HEK293 (cell line): Measurements from ENCODE around the gene BTBD7.

Source experiments
- CTCF ChIP-seq: fragments of 450-650 bp; formaldehyde crosslinking; IDR thresholded peaks from 2 replicates; pipeline ENCODE4 v1.5.1; 2016; ENCODE audit warnings: missing biosample characterization, missing genetic modification characterization
- KLF16 ChIP-seq: fragments of 450-650 bp; formaldehyde crosslinking; IDR thresholded peaks from 2 replicates; pipeline ENCODE4 v1.5.1; 2017; ENCODE audit warnings: missing biosample characterization, missing genetic modification characterization
- SETDB1 ChIP-seq: IDR thresholded peaks from one replicate; pipeline ENCODE4 v1.6.1; 2017; ENCODE audit warnings: mild to moderate bottlenecking, low read length, moderate library complexity, mixed read lengths; ENCODE audit not compliant: insufficient read length
- ZBTB48 ChIP-seq: fragments of 450-650 bp; formaldehyde crosslinking; IDR thresholded peaks from 2 replicates; pipeline ENCODE4 v1.5.1; 2016; ENCODE audit warnings: missing biosample characterization, missing genetic modification characterization
- ZNF10 ChIP-seq: fragments of 450-650 bp; formaldehyde crosslinking; IDR thresholded peaks from 2 replicates; pipeline ENCODE4 v1.5.1; 2017; ENCODE audit warnings: missing biosample characterization, missing genetic modification characterization
- ZNF398 ChIP-seq: fragments of 450-650 bp; formaldehyde crosslinking; IDR thresholded peaks from 2 replicates; pipeline ENCODE4 v1.5.1; 2017; ENCODE audit warnings: missing biosample characterization, missing genetic modification characterization
- ZNF654 ChIP-seq: fragments of 450-650 bp; formaldehyde crosslinking; IDR thresholded peaks from 2 replicates; pipeline ENCODE4 v1.5.1; 2016; ENCODE audit warnings: low read depth, missing biosample characterization, missing genetic modification characterization
- ZNF707 ChIP-seq: fragments of 450-650 bp; formaldehyde crosslinking; IDR thresholded peaks from 2 replicates; pipeline ENCODE4 v1.5.1; 2016; ENCODE audit warnings: missing biosample characterization, missing genetic modification characterization
- ZNF777 ChIP-seq: fragments of 450-650 bp; formaldehyde crosslinking; IDR thresholded peaks from 2 replicates; pipeline ENCODE4 v1.5.1; 2017; ENCODE audit warnings: missing biosample characterization, missing genetic modification characterization, borderline replicate concordance
- TF ChIP-seq, protein P1 (sequence below): fragments of 450-650 bp; formaldehyde crosslinking; IDR thresholded peaks from 2 replicates; pipeline ENCODE4 v1.5.1; 2016; ENCODE audit warnings: missing biosample characterization, missing genetic modification characterization, low read depth

- no peak for TF ChIP-seq ZNF10 (tag by site-specific recombination)
- TF ChIP-seq ZNF707 (tag by site-specific recombination): no peak
- TF ChIP-seq ZBTB48 (tag by site-specific recombination): no peak
- TF ChIP-seq ZNF398 (tag by site-specific recombination): no peak
- no peak for TF ChIP-seq ZNF654 (tag by site-specific recombination)
- no peak for TF ChIP-seq CTCF (tag by site-specific recombination)
- no peak for TF ChIP-seq KLF16
- TF ChIP-seq, protein P1, sequence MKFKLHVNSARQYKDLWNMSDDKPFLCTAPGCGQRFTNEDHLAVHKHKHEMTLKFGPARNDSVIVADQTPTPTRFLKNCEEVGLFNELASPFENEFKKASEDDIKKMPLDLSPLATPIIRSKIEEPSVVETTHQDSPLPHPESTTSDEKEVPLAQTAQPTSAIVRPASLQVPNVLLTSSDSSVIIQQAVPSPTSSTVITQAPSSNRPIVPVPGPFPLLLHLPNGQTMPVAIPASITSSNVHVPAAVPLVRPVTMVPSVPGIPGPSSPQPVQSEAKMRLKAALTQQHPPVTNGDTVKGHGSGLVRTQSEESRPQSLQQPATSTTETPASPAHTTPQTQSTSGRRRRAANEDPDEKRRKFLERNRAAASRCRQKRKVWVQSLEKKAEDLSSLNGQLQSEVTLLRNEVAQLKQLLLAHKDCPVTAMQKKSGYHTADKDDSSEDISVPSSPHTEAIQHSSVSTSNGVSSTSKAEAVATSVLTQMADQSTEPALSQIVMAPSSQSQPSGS (tag by site-specific recombination): no peak
- TF ChIP-seq SETDB1: no peak
- no peak for TF ChIP-seq ZNF777 (tag by site-specific recombination)
Observed at GRCh38 chr14:93234798-93235197, 98.0 kb downstream of the BTBD7 start.
